WTC11 (cell line): ENCODE data around the gene DSTN. TPM values are rescaled to one million over a fixed set of nuclear protein-coding genes. Genes with fewer than 3 reads are reported as not detected.

Experiments used
- ATAC-seq: fragments of 200-7000 bp; cut with Tn5 transposase; 2 replicates; pipeline ENCODE4 v1.10.0; 2021; ENCODE audit warnings: mild to moderate bottlenecking, moderate library complexity
- CTCF ChIA-PET: fragments of 300-600 bp; sonication (Branson Sonifier 250); formaldehyde crosslinking; loops from one replicate; lab custom pipeline; 2021; ENCODE audit warnings: antibody characterized with exemption; lab: Charles Lee
- POLR2A ChIA-PET: fragments of 350-600 bp; sonication (Branson Sonifier 250); formaldehyde crosslinking; loops from one replicate; lab custom pipeline; 2021; ENCODE audit warnings: antibody characterized with exemption; lab: Charles Lee
- DNase-seq: peaks from one replicate; pipeline ENCODE4 v3.0.0; 2021; ENCODE audit warnings: low spot score
- H3K27ac Mint-ChIP-seq: 2 replicates; pipeline ENCODE4 v1.8.0; 2021; ENCODE audit warnings: mixed read lengths
- H3K27me3 Mint-ChIP-seq: 2 replicates; pipeline ENCODE4 v1.8.0; 2021; ENCODE audit warnings: low read depth, mild to moderate bottlenecking, moderate library complexity, mixed read lengths
- H3K36me3 Mint-ChIP-seq: 2 replicates; pipeline ENCODE4 v1.8.0; 2021; ENCODE audit warnings: mixed read lengths
- H3K4me1 Mint-ChIP-seq: 2 replicates; pipeline ENCODE4 v1.8.0; 2022; ENCODE audit warnings: mixed read lengths
- H3K4me3 Mint-ChIP-seq: 2 replicates; pipeline ENCODE4 v1.8.0; 2021; ENCODE audit warnings: mild to moderate bottlenecking, moderate library complexity, mixed read lengths
- H3K9me3 Mint-ChIP-seq: 2 replicates; pipeline ENCODE4 v1.8.0; 2021; ENCODE audit warnings: mixed read lengths
- ATF6 ChIP-seq: sonication (generic); formaldehyde crosslinking; IDR thresholded peaks from 2 replicates; pipeline ENCODE4 v1.8.1; 2023; ENCODE audit warnings: mild to moderate bottlenecking, missing genetic modification reagents
- EMX1 ChIP-seq: fragments of 250-450 bp; sonication (Bioruptor Pico); IDR thresholded peaks from 2 replicates; pipeline ENCODE4 v1.8.0; 2021; ENCODE audit warnings: mild to moderate bottlenecking
- ESRRA ChIP-seq: sonication (generic); formaldehyde crosslinking; IDR thresholded peaks from 2 replicates; pipeline ENCODE4 v1.8.1; 2022; ENCODE audit warnings: mild to moderate bottlenecking, missing genetic modification reagents, borderline replicate concordance
- FOXP4 ChIP-seq: sonication (generic); formaldehyde crosslinking; IDR thresholded peaks from 2 replicates; pipeline ENCODE4 v1.8.0; 2022; ENCODE audit warnings: mild to moderate bottlenecking, missing genetic modification reagents
- HMGXB4 ChIP-seq: sonication (generic); formaldehyde crosslinking; IDR thresholded peaks from 2 replicates; pipeline ENCODE4 v1.8.1; 2023; ENCODE audit warnings: mild to moderate bottlenecking, moderate library complexity, missing genetic modification reagents
- NR2C2 ChIP-seq: sonication (generic); formaldehyde crosslinking; IDR thresholded peaks from 2 replicates; pipeline ENCODE4 v1.8.0; 2022; ENCODE audit warnings: mild to moderate bottlenecking, missing genetic modification reagents
- PREB ChIP-seq: sonication (generic); formaldehyde crosslinking; IDR thresholded peaks from 2 replicates; pipeline ENCODE4 v1.8.1; 2022; ENCODE audit warnings: mild to moderate bottlenecking, missing genetic modification reagents, moderate library complexity, borderline replicate concordance
- TCF7 ChIP-seq: sonication (generic); formaldehyde crosslinking; IDR thresholded peaks from 2 replicates; pipeline ENCODE4 v1.8.0; 2022; ENCODE audit warnings: mild to moderate bottlenecking, low read depth, missing genetic modification reagents, moderate library complexity
- TEAD4 ChIP-seq: sonication (generic); formaldehyde crosslinking; IDR thresholded peaks from 2 replicates; pipeline ENCODE4 v1.8.0; 2022; ENCODE audit warnings: mild to moderate bottlenecking, missing genetic modification reagents
- TP53 ChIP-seq: sonication (generic); formaldehyde crosslinking; IDR thresholded peaks from 2 replicates; pipeline ENCODE4 v1.8.1; 2023; ENCODE audit warnings: mild to moderate bottlenecking, missing genetic modification reagents
- ZBTB21 ChIP-seq: sonication (generic); formaldehyde crosslinking; IDR thresholded peaks from 2 replicates; pipeline ENCODE4 v1.8.1; 2023; ENCODE audit warnings: mild to moderate bottlenecking, missing genetic modification reagents, borderline replicate concordance
- ZNF121 ChIP-seq: sonication (generic); formaldehyde crosslinking; IDR thresholded peaks from 2 replicates; pipeline ENCODE4 v1.8.0; 2023; ENCODE audit warnings: missing genetic modification reagents
- ZNF232 ChIP-seq: sonication (generic); formaldehyde crosslinking; IDR thresholded peaks from 2 replicates; pipeline ENCODE4 v1.8.0; 2022; ENCODE audit warnings: mild to moderate bottlenecking, missing genetic modification reagents
- ZNF281 ChIP-seq: sonication (generic); formaldehyde crosslinking; IDR thresholded peaks from 2 replicates; pipeline ENCODE4 v1.8.0; 2023; ENCODE audit warnings: mild to moderate bottlenecking, missing genetic modification reagents
- ZNF317 ChIP-seq: sonication (generic); formaldehyde crosslinking; IDR thresholded peaks from 2 replicates; pipeline ENCODE4 v1.8.1; 2023; ENCODE audit warnings: low read depth, mild to moderate bottlenecking, moderate library complexity, missing genetic modification reagents, borderline replicate concordance
- total RNA-seq: library from RNA; stranded (reverse); gene quantifications from 3 replicates; pipeline ENCODE4 v1.2.3, GENCODE V29; 2021
- TF ChIP-seq, protein P1 (sequence below): sonication (generic); formaldehyde crosslinking; IDR thresholded peaks from 2 replicates; pipeline ENCODE4 v1.8.0; 2022; ENCODE audit warnings: mild to moderate bottlenecking, missing genetic modification reagents
- TF ChIP-seq, protein P2 (sequence below): sonication (generic); formaldehyde crosslinking; IDR thresholded peaks from 2 replicates; pipeline ENCODE4 v1.8.0; 2022; ENCODE audit warnings: mild to moderate bottlenecking, missing genetic modification reagents

Gene DSTN
- total RNA-seq, 1 experiment from 2014 or later: 153 TPM

GRCh38 chr20:17648315-17648646, 78.4 kb downstream of the DSTN start:
- Mint-ChIP-seq H3K4me3 (no peak overlapping the region), H3K27me3 (no peaks in the 10 kb centered on the region), H3K9me3 (no peaks in the 10 kb centered on the region), H3K4me1 (peaks cover 54% of the 10 kb centered on the region), H3K27ac (peak overlapping the region; percentile 30), H3K36me3 (no peaks in the 10 kb centered on the region)
- DNase-seq (no peak), ATAC-seq (no peak)
- POLR2A ChIA-PET: interaction anchor here (0.6 kb wide), 1 partner anchor 84 kb away, joined by 3 read pairs; no protein-coding TSS in a partner anchor
- TF ChIP-seq NR2C2 (CRISPR knock-in tag): no peak
- no peak for TF ChIP-seq ZBTB21 (CRISPR knock-in tag)
- no peak for TF ChIP-seq EMX1 (CRISPR knock-in tag)
- TF ChIP-seq ZNF232 (CRISPR knock-in tag): no peak
- no peak for TF ChIP-seq TCF7 (CRISPR knock-in tag)
- no peak for TF ChIP-seq ESRRA (CRISPR knock-in tag)
- TF ChIP-seq ZNF317 (CRISPR knock-in tag): no peak
- TF ChIP-seq, protein P1, sequence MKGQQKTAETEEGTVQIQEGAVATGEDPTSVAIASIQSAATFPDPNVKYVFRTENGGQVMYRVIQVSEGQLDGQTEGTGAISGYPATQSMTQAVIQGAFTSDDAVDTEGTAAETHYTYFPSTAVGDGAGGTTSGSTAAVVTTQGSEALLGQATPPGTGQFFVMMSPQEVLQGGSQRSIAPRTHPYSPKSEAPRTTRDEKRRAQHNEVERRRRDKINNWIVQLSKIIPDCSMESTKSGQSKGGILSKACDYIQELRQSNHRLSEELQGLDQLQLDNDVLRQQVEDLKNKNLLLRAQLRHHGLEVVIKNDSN (CRISPR knock-in tag): no peak
- TF ChIP-seq TEAD4: no peak
- TF ChIP-seq FOXP4 (CRISPR knock-in tag): no peak
- TF ChIP-seq, protein P2, sequence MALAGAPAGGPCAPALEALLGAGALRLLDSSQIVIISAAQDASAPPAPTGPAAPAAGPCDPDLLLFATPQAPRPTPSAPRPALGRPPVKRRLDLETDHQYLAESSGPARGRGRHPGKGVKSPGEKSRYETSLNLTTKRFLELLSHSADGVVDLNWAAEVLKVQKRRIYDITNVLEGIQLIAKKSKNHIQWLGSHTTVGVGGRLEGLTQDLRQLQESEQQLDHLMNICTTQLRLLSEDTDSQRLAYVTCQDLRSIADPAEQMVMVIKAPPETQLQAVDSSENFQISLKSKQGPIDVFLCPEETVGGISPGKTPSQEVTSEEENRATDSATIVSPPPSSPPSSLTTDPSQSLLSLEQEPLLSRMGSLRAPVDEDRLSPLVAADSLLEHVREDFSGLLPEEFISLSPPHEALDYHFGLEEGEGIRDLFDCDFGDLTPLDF: no peak
- TF ChIP-seq ZNF281 (CRISPR knock-in tag): no peak
- no peak for TF ChIP-seq PREB (CRISPR knock-in tag)
- TF ChIP-seq HMGXB4: no peak
- TF ChIP-seq ATF6: no peak
- TF ChIP-seq ZNF121 (CRISPR knock-in tag): no peak
- TF ChIP-seq TP53: no peak
- CTCF ChIA-PET: interaction anchor here (0.5 to 2.1 kb wide), 7 partner anchors 13 to 291 kb away, joined by 3 to 9 read pairs (median 4); partner anchors contain the start of gene RRBP1
